Uterus (tissue), 2 donors: Measurements from ENCODE around the gene CRYBG1.

ENCODE experiments used
- CTCF ChIP-seq, 4 experiments: fragments of 200-600 bp in 2 of 4; fragments of 450-650 bp in 2 of 4; sonication (generic) in 2 of 4; IDR thresholded peaks; one replicate each; pipeline ENCODE4 v1.5.1; 2016 to 2019; ENCODE audit warnings: antibody characterized with exemption in 4 of 4, mild to moderate bottlenecking in 2 of 4, moderate library complexity in 1 of 4
- POLR2A ChIP-seq, 2 donors: fragments of 450-650 bp; IDR thresholded peaks; one replicate each; pipeline ENCODE4 v1.6.1; 2016; ENCODE audit warnings: antibody characterized with exemption in 2 of 2, mild to moderate bottlenecking in 1 of 2, moderate library complexity in 1 of 2

GRCh38 chr6:106572436-106572835 is 211.9 kb downstream of the CRYBG1 start:
- TF ChIP-seq POLR2A (IDR thresholded peaks at IDR 0.05): no peak
- TF ChIP-seq CTCF (IDR thresholded peaks at IDR 0.05): no peak
